Vagina (tissue), 2 donors: ENCODE measurements around the gene MORC3.

ENCODE experiments used
- CTCF ChIP-seq, 3 experiments: fragments of 450-650 bp in 2 of 3; fragments of 200-600 bp in 1 of 3; sonication (generic) in 1 of 3; IDR thresholded peaks; one replicate each; pipeline ENCODE4 v1.5.1; 2017 to 2019; ENCODE audit warnings: antibody characterized with exemption in 3 of 3, mild to moderate bottlenecking in 2 of 3, moderate library complexity in 2 of 3
- POLR2AphosphoS5 ChIP-seq, 2 donors: sonication (generic); formaldehyde crosslinking; IDR thresholded peaks; one replicate each; pipeline ENCODE4 v1.9.0; 2017; ENCODE audit warnings: antibody characterized with exemption in 2 of 2, mild to moderate bottlenecking in 2 of 2, low read depth in 1 of 2; ENCODE audit not compliant: insufficient read depth in 1 of 2

GRCh38 chr21:36375994-36376393 lies 56.0 kb downstream of the MORC3 start:
- TF ChIP-seq CTCF (IDR thresholded peaks at IDR 0.05), result no peak
- TF ChIP-seq POLR2AphosphoS5 (IDR thresholded peaks at IDR 0.05; ENCODE audit: insufficient read depth in 1 of 2, low read depth in 1 of 2), result no peak
